HEK293T (cell line): Measurements from ENCODE around the gene CCR2.
"Not testable (repeated sequence)": the region's sequence is repeated elsewhere in the genome, so short reads cannot be mapped to it uniquely, and the experiment has no call there.

ENCODE experiments used
- CTCF ChIA-PET: fragments of 350-600 bp; formaldehyde crosslinking; extraction: SDS; loops from one replicate; lab custom pipeline; 2021; ENCODE audit warnings: antibody characterized with exemption, inconsistent platforms; lab: Yijun Ruan, JAX
- POLR2A ChIA-PET: fragments of 350-600 bp; formaldehyde crosslinking; extraction: SDS; loops from one replicate; lab custom pipeline; 2020; ENCODE audit warnings: antibody characterized with exemption, inconsistent platforms; lab: Yijun Ruan, JAX
- DNase-seq: peaks from one replicate; pipeline ENCODE4 v3.0.0; 2012; ENCODE audit warnings: mixed read lengths; ENCODE audit errors: extremely low spot score
- ARNT ChIP-seq: fragments of 450-650 bp; IDR thresholded peaks from 2 replicates; pipeline ENCODE4 v1.6.1; 2017; ENCODE audit warnings: mild to moderate bottlenecking
- BHLHE40 ChIP-seq: fragments of 450-650 bp; IDR thresholded peaks from 2 replicates; pipeline ENCODE4 v1.6.1; 2016; ENCODE audit warnings: mild to moderate bottlenecking, moderate library complexity, borderline replicate concordance
- CTBP1 ChIP-seq: fragments of 450-650 bp; IDR thresholded peaks from 2 replicates; pipeline ENCODE4 v1.6.1; 2016; ENCODE audit warnings: borderline replicate concordance
- ELF4 ChIP-seq: fragments of 450-650 bp; IDR thresholded peaks from 2 replicates; pipeline ENCODE4 v1.6.1; 2017; ENCODE audit warnings: antibody characterized with exemption
- FOXA1 ChIP-seq: fragments of 450-650 bp; IDR thresholded peaks from 2 replicates; pipeline ENCODE4 v1.6.1; 2016; ENCODE audit warnings: mild to moderate bottlenecking
- FOXK2 ChIP-seq: fragments of 450-650 bp; IDR thresholded peaks from 2 replicates; pipeline ENCODE4 v1.6.1; 2016; ENCODE audit warnings: mild to moderate bottlenecking
- FOXM1 ChIP-seq: fragments of 450-650 bp; IDR thresholded peaks from 2 replicates; pipeline ENCODE4 v1.6.1; 2017; ENCODE audit warnings: mild to moderate bottlenecking, borderline replicate concordance
- HDGF ChIP-seq: fragments of 450-650 bp; IDR thresholded peaks from 2 replicates; pipeline ENCODE4 v1.6.1; 2017; ENCODE audit warnings: antibody characterized with exemption, borderline replicate concordance
- L3MBTL2 ChIP-seq: fragments of 450-650 bp; conservative IDR thresholded peaks from 2 replicates; pipeline ENCODE4 v1.6.1; 2016; ENCODE audit warnings: mild to moderate bottlenecking
- LEF1 ChIP-seq: fragments of 450-650 bp; IDR thresholded peaks from 2 replicates; pipeline ENCODE4 v1.6.1; 2017; ENCODE audit warnings: mild to moderate bottlenecking, borderline replicate concordance
- NFRKB ChIP-seq: fragments of 450-650 bp; IDR thresholded peaks from 2 replicates; pipeline ENCODE4 v1.6.1; 2016; ENCODE audit warnings: mild to moderate bottlenecking, moderate library complexity
- PKNOX1 ChIP-seq: fragments of 450-650 bp; IDR thresholded peaks from 2 replicates; pipeline ENCODE4 v1.6.1; 2016
- SP1 ChIP-seq: fragments of 450-650 bp; IDR thresholded peaks from 2 replicates; pipeline ENCODE4 v1.6.1; 2017
- SUZ12 ChIP-seq: fragments of 450-650 bp; IDR thresholded peaks from 2 replicates; pipeline ENCODE4 v1.6.1; 2016; ENCODE audit warnings: mild to moderate bottlenecking
- TARDBP ChIP-seq: fragments of 450-650 bp; IDR thresholded peaks from 2 replicates; pipeline ENCODE4 v1.6.1; 2016
- ZNF384 ChIP-seq: fragments of 450-650 bp; IDR thresholded peaks from 2 replicates; pipeline ENCODE4 v1.6.1; 2016

The CCR2 gene

GRCh38 chr3:46389306-46389705, 35.4 kb downstream of the CCR2 start:
- no peak for DNase-seq
- POLR2A ChIA-PET = no interaction called here
- CTCF ChIA-PET = interaction anchor here (0.7 kb wide), 1 partner anchor 11 kb away, joined by 4 read pairs; no protein-coding TSS in a partner anchor

GRCh38 chr3:46391526-46391925, 37.6 kb downstream of the CCR2 start:
- CTCF ChIA-PET, POLR2A ChIA-PET, DNase-seq: not testable (repeated sequence)

More at GRCh38 chr3:46389306-46389705, 35.4 kb downstream of the CCR2 start:
- no peak for TF ChIP-seq L3MBTL2
- TF ChIP-seq SP1 = no peak
- TF ChIP-seq ZNF384 = no peak
- no peak for TF ChIP-seq CTBP1
- TF ChIP-seq ELF4 = no peak
- TF ChIP-seq SUZ12 = no peak

- ChIA-PET CTCF (no interaction called here), POLR2A (no interaction called here)
- DNase-seq = no peak
- TF ChIP-seq ZNF384 (no peak), BHLHE40 (no peak), HDGF (no peak), NFRKB (no peak), L3MBTL2 (no peak), FOXA1 (no peak), FOXK2 (no peak), ARNT (no peak)
Observed at GRCh38 chr3:46393011-46393410, 39.1 kb downstream of the CCR2 start.

- no peak for TF ChIP-seq FOXM1
- TF ChIP-seq PKNOX1 = 0 out of 2 replicates have a peak, but pooled peaks have one; percentile 12
- no peak for DNase-seq
- ChIA-PET POLR2A (no interaction called here), CTCF (no interaction called here)
Observed at GRCh38 chr3:46393554-46394434, 39.9 kb downstream of the CCR2 start.

GRCh38 chr3:46395210-46395661, 41.3 kb downstream of the CCR2 start:
- TF ChIP-seq PKNOX1 (no peak), SUZ12 (no peak), FOXK2 (no peak), HDGF (no peak), FOXA1 (no peak), CTBP1 (no peak), SP1 (no peak), ZNF384 (no peak), L3MBTL2 (no peak), NFRKB (no peak), TARDBP (no peak), BHLHE40 (no peak), LEF1 (no peak), FOXM1 (no peak), ARNT (no peak), ELF4 (no peak)
- ChIA-PET POLR2A (no interaction called here), CTCF (interaction anchor here (0.7 kb wide), 1 partner anchor 43 kb away, joined by 3 read pairs; no protein-coding TSS in a partner anchor)
- DNase-seq = no peak

- POLR2A ChIA-PET = no interaction called here
- DNase-seq = no peak
- CTCF ChIA-PET = interaction anchor here (0.7 kb wide), 1 partner anchor 42 kb away, joined by 3 read pairs; no protein-coding TSS in a partner anchor
- TF ChIP-seq ELF4 (no peak), SP1 (no peak), L3MBTL2 (no peak), ZNF384 (no peak), LEF1 (no peak), FOXM1 (no peak), HDGF (no peak), CTBP1 (no peak), PKNOX1 (no peak), NFRKB (no peak)
Observed at GRCh38 chr3:46395766-46396530, 42.0 kb downstream of the CCR2 start.
